GM13977 (cell line): ENCODE data around the gene TGFA.

ENCODE experiments used
- DNase-seq: peaks from one replicate; pipeline ENCODE4 v3.0.0; 2012; ENCODE audit warnings: low spot score
- in situ Hi-C: fragments of 300-500 bp; cut with MboI; formaldehyde crosslinking; loops from one replicate; pipeline ENCODE4 v1.12.0; 2022; ENCODE audit warnings: low sequenced_read_pairs, low pct_unique_long_range_greater_than_20kb, mixed read lengths, inconsistent platforms; ENCODE audit not compliant: unreplicated experiment
- TF ChIP-seq, protein P1 (sequence below): IDR thresholded peaks from 2 replicates; pipeline ENCODE4 v1.5.1; 2012; ENCODE audit warnings: mild to moderate bottlenecking, control low read depth; ENCODE audit not compliant: insufficient read depth; ENCODE audit errors: extremely low read depth, missing control alignments

Gene TGFA

DNA sequence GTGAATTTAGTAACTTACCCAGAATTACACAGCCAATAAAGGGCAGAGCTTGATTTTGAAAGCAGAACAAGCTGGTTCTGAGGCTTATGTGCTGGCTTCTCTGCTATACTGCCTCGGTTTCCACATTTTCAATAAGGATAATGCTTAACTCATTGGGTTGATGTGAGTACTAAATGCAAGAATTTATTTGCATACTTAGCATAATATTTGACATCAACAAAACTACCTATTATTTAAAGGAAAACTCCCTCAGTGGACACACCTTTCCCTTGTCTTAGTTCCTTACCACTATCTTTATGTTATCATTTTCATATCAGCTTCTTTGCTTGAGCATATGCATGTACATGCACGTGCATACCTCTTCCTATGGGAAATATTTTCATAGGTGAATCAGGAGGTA lies 3.0 kb upstream of the TGFA start:
- no peak for DNase-seq
- TF ChIP-seq, protein P1, sequence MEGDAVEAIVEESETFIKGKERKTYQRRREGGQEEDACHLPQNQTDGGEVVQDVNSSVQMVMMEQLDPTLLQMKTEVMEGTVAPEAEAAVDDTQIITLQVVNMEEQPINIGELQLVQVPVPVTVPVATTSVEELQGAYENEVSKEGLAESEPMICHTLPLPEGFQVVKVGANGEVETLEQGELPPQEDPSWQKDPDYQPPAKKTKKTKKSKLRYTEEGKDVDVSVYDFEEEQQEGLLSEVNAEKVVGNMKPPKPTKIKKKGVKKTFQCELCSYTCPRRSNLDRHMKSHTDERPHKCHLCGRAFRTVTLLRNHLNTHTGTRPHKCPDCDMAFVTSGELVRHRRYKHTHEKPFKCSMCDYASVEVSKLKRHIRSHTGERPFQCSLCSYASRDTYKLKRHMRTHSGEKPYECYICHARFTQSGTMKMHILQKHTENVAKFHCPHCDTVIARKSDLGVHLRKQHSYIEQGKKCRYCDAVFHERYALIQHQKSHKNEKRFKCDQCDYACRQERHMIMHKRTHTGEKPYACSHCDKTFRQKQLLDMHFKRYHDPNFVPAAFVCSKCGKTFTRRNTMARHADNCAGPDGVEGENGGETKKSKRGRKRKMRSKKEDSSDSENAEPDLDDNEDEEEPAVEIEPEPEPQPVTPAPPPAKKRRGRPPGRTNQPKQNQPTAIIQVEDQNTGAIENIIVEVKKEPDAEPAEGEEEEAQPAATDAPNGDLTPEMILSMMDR: no peak
- in situ Hi-C loops: no loop called here

DNA sequence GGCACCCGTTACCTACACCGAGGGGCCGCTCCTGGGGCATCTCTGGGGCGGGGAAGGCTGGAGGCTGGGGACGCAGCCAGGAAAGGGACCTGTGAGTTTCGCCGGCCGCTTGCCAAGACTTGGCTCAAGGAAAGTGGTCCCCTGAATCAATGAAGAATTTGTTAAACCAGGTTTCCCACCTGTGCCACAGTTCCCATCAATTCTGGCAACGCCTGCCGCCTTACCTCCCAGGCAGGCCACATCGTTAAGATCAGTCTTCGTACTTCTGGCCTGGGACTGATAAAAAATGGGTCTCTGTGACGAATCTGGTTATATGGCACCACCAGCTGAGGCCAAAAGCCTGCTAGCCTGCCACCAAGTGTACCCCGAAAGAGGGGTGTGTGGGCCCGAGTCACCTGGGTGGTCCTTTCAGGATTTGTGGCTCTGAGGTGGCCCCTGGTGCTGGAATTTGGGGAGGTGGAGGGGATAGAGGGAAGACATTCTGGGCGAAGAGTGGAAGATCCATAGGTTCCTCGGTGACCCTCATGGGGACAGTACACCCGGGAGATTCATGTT lies 789 bp upstream of the TGFA start:
- TF ChIP-seq, protein P1: no peak
- in situ Hi-C loops: no loop called here
- DNase-seq: no peak

DNA sequence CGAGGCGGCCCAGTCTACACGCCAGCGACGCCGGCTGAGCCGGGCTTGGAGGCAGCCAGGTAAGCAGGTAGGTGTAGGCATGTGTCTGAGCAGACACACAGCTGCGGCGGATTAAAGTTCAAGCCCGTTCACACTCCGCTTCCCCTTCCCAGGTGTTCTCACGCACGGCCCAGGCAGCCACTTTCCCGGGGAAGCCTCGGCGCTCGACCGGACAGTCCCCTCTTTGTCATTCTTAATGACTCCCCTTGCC lies 367 bp downstream of the TGFA start:
- no peak for DNase-seq
- TF ChIP-seq, protein P1: no peak
- in situ Hi-C loops: no loop called here

DNA sequence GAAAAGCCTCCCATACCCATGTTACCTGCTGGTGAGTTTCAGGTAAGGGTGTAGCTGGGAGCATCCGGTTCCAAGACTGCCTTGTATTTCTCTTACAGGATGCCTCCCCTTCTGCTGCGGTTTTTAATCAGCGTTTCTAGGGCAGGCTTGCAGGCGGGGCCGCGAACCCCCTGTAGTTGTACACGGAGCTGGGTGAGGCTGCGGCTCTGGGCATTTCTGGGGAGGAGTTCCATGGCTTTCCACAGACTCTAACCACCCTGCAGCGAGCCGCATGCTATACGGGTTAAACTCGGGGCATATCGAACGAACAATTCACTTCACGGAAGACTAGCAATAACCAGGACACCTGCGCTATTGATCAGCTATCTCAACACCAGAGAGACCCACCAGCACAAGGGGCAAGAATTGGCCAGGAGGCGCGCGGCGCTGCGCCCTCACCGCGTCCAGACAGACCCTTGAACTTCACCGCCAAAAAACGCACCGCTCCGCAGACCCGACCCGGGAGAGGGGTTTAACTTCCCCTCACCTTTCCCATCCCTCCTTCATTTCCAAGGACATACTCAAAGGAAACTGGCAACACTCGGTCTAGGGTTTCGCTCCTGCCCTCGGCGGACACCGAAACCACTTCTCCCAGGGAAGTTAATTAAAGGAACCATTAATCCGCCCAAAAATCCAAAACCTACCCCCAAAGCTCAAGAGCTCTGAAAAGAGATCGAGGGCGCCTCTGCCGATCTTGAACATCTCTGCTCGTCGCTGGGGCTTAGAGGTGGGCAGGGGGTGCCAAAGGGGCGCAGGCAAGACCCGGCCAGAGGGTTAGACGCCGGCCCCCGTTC lies 909 bp downstream of the TGFA start:
- no peak for DNase-seq
- TF ChIP-seq, protein P1: no peak
- in situ Hi-C loops: no loop called here

DNA sequence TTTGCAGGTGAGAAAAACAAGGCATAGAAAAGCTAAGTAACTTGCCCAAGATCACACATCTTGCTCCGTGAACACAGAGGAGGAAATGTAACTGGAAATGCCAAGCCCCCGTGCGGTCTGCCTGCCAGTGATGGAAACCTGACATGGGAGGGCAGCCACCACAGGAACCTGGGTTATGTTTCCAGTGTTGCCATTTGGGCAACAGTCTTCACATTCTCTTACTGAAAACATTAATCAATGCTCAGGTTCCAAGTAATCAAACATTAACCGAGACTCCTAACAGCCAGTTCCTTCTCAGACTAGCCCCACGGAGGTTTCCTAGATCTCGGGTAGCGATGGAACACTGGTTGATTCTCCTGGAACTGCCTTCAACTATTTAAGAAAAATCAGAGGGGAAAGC lies 2.5 kb downstream of the TGFA start:
- TF ChIP-seq, protein P1: no peak
- in situ Hi-C loops: no loop called here
- no peak for DNase-seq

DNA sequence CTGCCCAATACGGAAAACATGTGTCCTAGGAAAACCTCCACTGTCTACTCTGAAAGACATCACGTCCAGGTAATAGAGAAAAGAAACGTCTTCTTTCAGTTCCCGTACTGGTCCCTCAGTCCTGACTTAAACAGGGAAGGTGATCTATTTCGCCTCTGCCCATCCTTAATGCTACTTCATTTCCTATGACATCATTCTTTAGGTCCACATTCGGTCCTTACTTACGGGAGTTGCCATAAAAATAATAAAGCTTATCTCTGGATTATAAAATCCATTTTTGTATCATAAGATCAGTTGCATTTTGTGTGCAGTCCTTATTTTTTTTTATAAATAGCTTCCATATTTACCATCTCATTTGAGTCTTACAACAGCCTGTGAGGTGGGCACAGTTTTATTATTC lies 3.7 kb downstream of the TGFA start:
- no peak for DNase-seq
- in situ Hi-C loops: no loop called here
- TF ChIP-seq, protein P1: no peak
